GM19452 (cell line): ENCODE data around the gene ARHGDIG.
"Not testable (repeated sequence)": the region's sequence is repeated elsewhere in the genome, so short reads cannot be mapped to it uniquely, and the experiment has no call there.

Source experiments
- ATAC-seq: cut with Tn5 transposase; IDR thresholded peaks from one replicate; pipeline ENCODE4 v1.9.1; 2021; ENCODE audit not compliant: unreplicated experiment

Gene ARHGDIG

DNA sequence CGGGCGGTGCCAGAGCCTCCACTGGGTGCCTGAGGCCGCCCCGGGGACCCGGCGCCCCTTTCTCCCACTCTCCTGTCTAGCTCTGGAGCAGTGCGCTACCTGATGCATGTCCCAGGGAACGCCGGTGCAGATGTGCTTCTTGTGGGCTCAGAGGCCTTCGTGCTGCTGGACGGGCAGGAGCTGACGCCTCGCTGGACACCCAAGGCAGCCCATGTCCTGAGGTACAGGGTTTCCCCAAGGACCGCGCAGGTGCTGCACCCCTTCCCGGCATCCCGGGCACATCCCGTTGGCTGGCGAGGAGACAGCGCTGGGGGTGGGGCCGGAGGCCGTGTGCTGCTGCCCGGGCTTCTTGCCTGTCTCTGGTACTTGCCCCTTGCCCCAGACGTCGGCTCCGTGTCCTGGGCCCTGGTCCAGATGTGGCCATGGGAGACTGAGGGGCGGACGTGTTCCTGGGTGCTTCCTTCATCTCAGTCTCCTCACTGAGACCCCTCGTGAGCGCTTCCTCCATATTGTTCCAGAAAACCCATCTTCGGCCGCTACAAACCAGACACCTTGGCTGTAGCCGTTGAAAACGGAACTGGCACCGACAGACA is 17.1 kb upstream of the ARHGDIG start:
- no peak for ATAC-seq

GRCh38 chr16:263944-264343 is 16.4 kb upstream of the ARHGDIG start:
- ATAC-seq, result no peak

DNA sequence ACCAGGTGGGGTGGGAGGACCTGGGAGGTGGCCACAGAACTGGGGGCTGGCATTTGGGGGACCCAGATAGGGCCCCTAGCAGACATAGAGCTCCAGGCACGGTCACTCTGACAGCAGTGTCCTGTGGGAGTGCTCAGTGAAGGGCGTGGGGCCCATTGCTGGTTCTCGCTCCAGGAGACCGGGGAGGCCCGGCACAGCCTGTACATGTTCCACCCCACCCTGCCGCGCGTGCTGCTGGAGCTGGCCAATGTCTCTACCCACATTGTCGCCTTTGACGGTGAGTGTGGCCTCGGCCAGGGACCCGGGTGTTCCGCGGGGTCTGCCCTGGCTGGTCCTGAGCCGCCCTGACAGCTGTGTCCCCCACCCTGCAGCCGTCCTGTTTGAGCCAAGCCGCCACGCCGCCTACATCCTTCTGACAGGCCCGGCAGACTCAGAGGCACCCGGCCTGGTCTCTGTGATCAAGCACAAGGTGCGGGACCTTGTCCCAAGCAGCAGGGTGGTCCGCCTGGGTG is 15.9 kb upstream of the ARHGDIG start:
- ATAC-seq, result no peak

DNA sequence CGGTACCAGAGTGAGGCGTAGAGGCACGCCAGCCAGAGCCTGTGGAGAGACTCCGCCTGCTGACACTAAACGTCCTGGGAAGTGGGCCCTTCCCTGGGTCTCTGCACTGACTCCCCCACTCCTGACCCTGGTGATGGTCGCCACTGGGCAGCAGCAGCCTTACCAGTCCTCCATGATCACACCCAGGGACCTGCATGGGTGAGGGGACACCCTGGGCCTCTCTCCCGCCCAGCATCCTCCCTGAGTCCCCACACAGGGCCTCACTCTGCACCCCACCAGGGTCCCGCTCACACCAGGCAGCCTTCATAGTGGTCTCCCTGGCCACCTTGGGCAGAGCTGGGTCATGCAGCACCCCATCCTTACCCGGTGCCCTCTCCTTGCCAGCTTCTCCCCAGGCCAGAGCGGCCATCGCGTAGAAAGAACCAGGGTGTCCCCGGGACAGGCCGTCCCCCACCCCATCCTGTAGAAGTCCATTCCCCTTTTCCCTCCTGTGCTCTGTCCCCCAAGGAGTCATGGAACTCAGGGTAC is 15.3 kb upstream of the ARHGDIG start:
- no peak for ATAC-seq

DNA sequence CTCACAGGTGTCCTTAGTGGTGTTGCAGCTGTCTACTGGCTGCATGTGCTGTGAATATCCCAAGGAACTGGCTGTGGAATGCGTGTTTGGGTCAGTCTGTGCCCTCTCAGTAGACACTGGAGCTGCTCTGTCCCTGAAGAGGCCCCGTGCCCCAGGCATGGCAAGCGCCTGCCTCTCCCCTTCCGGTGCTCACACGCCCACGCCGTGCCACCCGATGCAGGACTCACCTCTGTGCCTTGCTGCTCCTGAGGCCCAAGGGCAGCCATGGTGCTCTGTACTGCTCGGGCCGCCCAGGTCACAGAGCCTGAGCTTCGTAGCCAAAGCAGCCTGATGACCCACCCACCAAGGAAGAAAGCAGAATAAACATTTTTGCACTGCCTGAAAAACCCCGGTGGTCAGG is 14.7 kb upstream of the ARHGDIG start:
- no peak for ATAC-seq

DNA sequence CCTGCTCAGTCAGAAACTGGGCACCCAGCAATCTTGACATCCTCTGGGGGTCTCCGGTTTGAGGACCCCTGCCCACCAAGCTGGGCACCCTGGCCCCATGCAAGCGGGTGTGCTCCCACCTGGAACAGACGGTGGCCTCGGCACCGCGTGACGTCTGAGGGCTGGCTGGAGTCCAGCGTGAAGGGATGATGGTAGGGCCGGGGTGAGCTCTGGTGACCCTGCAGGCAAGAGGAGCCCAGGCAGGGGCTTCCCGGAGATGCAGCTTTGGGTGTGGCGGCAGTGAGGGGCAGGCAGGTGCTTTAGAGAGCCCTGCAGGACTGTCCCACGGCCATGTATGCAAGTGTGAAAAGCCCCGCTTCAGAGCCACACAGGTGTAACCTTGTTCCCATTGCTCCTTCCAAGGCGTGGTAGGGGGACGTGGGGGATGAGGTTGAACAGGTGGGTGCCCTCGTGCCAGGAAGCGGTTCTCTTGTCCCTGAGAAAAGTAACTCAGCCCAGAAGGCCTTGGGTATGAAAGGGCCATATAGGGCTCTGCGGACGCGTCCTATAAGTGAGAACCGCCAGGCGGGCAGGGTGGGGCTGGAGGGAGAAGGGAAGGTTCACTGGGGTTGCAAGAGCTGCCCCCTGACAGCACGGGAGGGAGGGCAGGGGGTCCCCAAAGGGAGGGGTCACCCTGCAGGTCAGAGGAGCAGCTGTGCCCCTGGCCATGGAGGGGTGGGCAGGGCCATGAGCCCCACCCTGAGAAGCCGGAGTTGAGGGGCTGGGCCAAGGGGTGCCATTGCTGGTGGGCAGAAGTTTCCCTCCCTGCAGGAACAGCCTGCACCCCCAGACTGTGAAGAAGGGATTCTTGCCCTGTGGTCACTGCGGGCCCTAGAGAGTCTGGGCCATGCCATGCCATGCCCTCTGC is 13.9 kb upstream of the ARHGDIG start:
- no peak for ATAC-seq

DNA sequence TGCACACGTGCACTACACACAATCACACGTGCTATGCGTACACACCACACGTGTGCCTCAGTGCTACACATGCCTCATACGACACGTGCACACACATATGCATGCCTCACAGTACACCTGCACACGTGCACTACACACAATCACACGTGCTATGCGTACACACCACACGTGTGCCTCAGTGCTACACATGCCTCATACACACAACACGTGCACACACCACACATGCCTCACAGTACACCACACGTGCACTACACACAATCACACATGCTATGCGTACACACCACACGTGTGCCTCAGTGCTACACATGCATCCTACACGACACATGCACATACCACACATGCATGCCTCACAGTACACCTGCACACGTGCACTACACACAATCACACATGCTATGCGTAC is 12.8 kb upstream of the ARHGDIG start:
- ATAC-seq, result not testable (repeated sequence)

- ATAC-seq, result no peak
Measured at GRCh38 chr16:268141-269053, 12.0 kb upstream of the ARHGDIG start.

- ATAC-seq, result no peak
Measured at GRCh38 chr16:269061-269796, 11.2 kb upstream of the ARHGDIG start.

DNA sequence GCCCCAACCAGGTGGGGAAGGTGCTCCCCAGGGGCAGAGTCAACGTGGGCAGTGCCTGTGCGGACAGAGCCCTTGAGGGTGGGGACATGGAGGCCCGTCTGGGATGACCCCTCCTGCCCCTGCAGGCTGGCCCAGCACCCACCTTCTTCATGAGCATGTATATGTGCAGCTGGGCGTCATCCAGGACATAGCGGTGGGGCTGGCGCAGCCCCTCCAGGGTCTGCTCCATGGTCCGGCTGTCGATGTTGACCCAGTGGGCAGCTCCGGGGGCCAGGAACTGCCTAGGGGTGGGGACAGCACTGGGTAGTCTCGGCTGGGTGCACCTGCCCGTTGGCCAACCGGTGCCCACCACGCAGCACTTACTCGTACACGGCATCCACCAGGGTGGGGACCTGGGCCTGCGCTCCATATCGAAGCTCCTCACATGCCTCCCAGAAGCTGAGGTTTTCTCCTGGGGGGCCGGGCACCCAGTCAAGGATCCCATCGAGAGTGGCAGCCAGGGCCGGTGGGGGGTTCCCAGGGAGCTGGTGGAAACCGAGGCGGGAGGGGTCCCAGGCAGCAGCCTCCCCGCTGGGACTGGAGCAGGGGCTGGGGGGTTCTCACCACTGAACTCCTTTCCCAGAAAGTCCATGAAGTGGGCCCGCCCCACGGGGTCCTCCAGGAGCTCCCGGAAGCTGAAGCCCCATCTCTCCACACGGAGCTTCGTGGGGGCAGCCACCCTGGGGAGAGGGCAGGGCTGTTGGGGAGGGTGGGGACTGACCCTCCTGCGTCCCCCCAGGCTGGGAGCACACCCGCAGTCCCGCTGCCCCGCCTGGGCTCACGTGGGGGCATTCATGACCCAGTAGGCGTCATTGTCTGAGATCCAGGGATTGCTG is 9.8 kb upstream of the ARHGDIG start:
- no peak for ATAC-seq

- no peak for ATAC-seq
Measured at GRCh38 chr16:272633-273546, 7.5 kb upstream of the ARHGDIG start.

GRCh38 chr16:273547-274421 is 6.6 kb upstream of the ARHGDIG start:
- ATAC-seq, result no peak

- ATAC-seq, result no peak
Measured at GRCh38 chr16:275041-275641, 5.2 kb upstream of the ARHGDIG start.

DNA sequence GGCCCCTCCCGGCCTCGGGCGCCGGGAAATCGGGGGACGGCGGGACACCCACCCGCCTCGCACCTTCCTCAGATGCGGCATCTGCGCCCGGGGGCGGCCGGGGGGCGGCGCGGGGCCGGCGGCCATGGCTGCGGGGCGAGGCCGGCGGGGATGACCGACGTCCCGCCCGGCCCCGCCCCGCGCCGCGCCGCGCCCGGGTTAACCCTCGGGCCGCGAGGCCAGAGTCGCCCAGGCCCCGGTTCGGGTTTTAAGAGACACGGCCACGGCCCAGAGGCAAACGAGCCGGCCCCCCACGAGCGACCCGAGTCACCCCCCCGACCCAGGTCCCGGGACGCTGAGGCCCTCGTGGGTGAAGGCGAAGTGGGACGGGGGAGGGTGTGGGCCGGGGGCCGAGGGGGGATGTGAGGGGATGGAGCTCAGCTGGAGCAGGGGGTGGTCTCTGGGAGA is 4.6 kb upstream of the ARHGDIG start, which contains the start of gene RGS11:
TSS of gene RGS11 (minus strand) at position 159 of the 447 bp plus-strand sequence. CDS start at position 126, 33 bp downstream.
- ATAC-seq, result no peak

DNA sequence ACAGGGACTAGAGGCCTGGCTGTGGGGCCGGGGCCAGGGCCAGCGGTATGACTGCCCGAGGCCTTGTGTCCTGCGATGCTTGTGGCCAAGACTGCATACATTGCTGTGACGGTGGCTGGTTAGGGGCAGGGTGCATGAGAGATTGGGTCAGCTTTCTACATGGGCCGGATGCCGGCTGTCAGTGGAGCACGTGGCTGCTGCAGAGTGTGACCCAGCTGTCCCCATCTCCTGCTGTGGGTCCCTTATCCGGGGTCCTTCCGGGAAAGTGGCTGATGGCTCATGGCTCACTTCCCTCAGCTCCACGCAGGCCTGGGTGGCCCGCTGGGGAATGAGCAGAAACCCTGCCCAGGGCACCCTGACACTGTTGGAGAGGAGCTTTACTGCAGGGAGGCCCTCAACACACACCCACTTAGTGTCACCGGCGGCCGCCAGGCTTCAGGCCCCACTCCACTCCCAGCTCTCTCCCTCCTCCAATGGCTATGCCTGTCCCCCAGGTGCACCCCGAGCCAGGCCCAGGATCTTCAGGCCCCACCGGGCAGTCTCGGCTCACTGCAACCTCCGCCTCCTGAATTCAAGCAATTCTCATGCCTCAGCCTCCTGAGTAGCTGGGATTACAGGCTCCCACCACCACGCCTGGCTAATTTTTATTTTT is 3.8 kb upstream of the ARHGDIG start:
- ATAC-seq, result no peak

- ATAC-seq, result no peak
Measured at GRCh38 chr16:278863-279366, 1.5 kb upstream of the ARHGDIG start.
